B cell (primary cell): ENCODE measurements around the gene SLC44A3. TPM values are rescaled to one million over a fixed set of nuclear protein-coding genes. Genes with fewer than 3 reads are reported as not detected.

Source experiments
- ATAC-seq: fragments of 200-7000 bp; cut with Tn5 transposase; one replicate; pipeline ENCODE4 v1.10.0; 2021; ENCODE audit warnings: low read depth, mild to moderate bottlenecking, moderate number of reproducible peaks, moderate library complexity
- CTCF ChIA-PET: fragments of 350-600 bp; sonication (Branson Sonifier 250); formaldehyde crosslinking; loops from one replicate; lab custom pipeline; 2021; ENCODE audit warnings: antibody characterized with exemption, inconsistent platforms; lab: Charles Lee
- POLR2A ChIA-PET: fragments of 350-600 bp; sonication (Branson Sonifier 250); formaldehyde crosslinking; loops from one replicate; lab custom pipeline; 2021; ENCODE audit warnings: antibody characterized with exemption; lab: Charles Lee
- DNase-seq: peaks from one replicate; pipeline ENCODE4 v3.0.0; 2013
- H2AFZ ChIP-seq: 2 replicates; pipeline ENCODE4 v1.6.1; 2012; ENCODE audit warnings: mild to moderate bottlenecking, low read depth, low read length; ENCODE audit not compliant: insufficient read depth, poor library complexity, severe bottlenecking
- H3K27ac ChIP-seq, 2 donors: 1 replicate in 1 of 2; 2 replicates in 1 of 2; pipeline ENCODE4 v1.5.1; 2012 to 2013; ENCODE audit warnings: low read length in 2 of 2, mild to moderate bottlenecking in 2 of 2, moderate library complexity in 1 of 2
- H3K27me3 ChIP-seq, 4 experiments: fragments of 200-600 bp in 1 of 4; sonication (generic) in 1 of 4; replicated peaks in 1 of 4; 1 replicate in 2 of 4; 2 replicates in 2 of 4; pipeline versions ENCODE4 v1.6.1 to v1.7.0; 2013 to 2016; ENCODE audit warnings: low read length in 3 of 4, mild to moderate bottlenecking in 2 of 4, mixed read lengths in 1 of 4, moderate library complexity in 1 of 4; ENCODE audit not compliant: insufficient read depth in 4 of 4, control insufficient read depth in 3 of 4; ENCODE audit errors: control extremely low read depth in 1 of 4
- H3K36me3 ChIP-seq, 2 experiments: replicated peaks in 1 of 2; 1 replicate in 1 of 2; 2 replicates in 1 of 2; pipeline versions ENCODE4 v1.6.1 to v1.7.1; 2013; ENCODE audit warnings: low read length in 1 of 2; ENCODE audit not compliant: insufficient read depth in 2 of 2, control insufficient read depth in 1 of 2; ENCODE audit errors: control extremely low read depth in 1 of 2, extremely low read depth in 1 of 2
- H3K4me1 ChIP-seq, 2 donors: fragments of 200-600 bp in 1 of 2; sonication (generic) in 1 of 2; 1 replicate in 1 of 2; 2 replicates in 1 of 2; pipeline versions ENCODE4 v1.5.1 to v1.6.1; 2013 to 2017; ENCODE audit warnings: low read length in 2 of 2; ENCODE audit not compliant: control insufficient read depth in 2 of 2, insufficient read depth in 2 of 2
- H3K4me2 ChIP-seq: replicated peaks from 2 replicates; pipeline ENCODE3; 2012; ENCODE audit warnings: mild to moderate bottlenecking, low read depth, low read length; ENCODE audit not compliant: poor library complexity, severe bottlenecking
- H3K4me3 ChIP-seq, 5 experiments: fragments of 200-600 bp in 1 of 5; sonication (generic) in 1 of 5; 1 replicate in 3 of 5; 2 replicates in 2 of 5; pipeline versions ENCODE4 v1.5.1 to v1.7.0; 2011 to 2016; ENCODE audit warnings: low read length in 4 of 5, mild to moderate bottlenecking in 4 of 5, low read depth in 2 of 5, control low read depth in 1 of 5, moderate library complexity in 1 of 5; ENCODE audit not compliant: insufficient read depth in 1 of 5; ENCODE audit errors: control extremely low read depth in 1 of 5, extremely low read depth in 1 of 5
- H3K79me2 ChIP-seq: fragments of 200-600 bp; sonication (generic); one replicate; pipeline ENCODE4 v1.6.0; 2016; ENCODE audit warnings: low read length; ENCODE audit not compliant: control insufficient read depth, insufficient read depth
- H3K9ac ChIP-seq: fragments of 200-600 bp; sonication (generic); 2 replicates; pipeline ENCODE4 v1.6.1; 2017; ENCODE audit warnings: mild to moderate bottlenecking, low read length, moderate library complexity
- H3K9me3 ChIP-seq, 3 donors: one replicate each; pipeline versions ENCODE4 v1.6.1 to v1.7.1; 2013; ENCODE audit warnings: low read length in 2 of 3; ENCODE audit not compliant: control insufficient read depth in 2 of 3, insufficient read depth in 1 of 3; ENCODE audit errors: control extremely low read depth in 1 of 3
- H4K20me1 ChIP-seq: 2 replicates; pipeline ENCODE4 v1.6.0; 2012; ENCODE audit warnings: mild to moderate bottlenecking, low read length; ENCODE audit not compliant: insufficient read depth, control insufficient read depth, poor library complexity, severe bottlenecking
- H3K27ac Mint-ChIP-seq: one replicate; pipeline ENCODE4 v1.8.0; 2021; ENCODE audit warnings: mixed read lengths
- H3K27me3 Mint-ChIP-seq: one replicate; pipeline ENCODE4 v1.8.0; 2021; ENCODE audit warnings: mixed read lengths
- H3K4me1 Mint-ChIP-seq: one replicate; pipeline ENCODE4 v1.8.0; 2021; ENCODE audit warnings: mixed read lengths
- H3K4me3 Mint-ChIP-seq: one replicate; pipeline ENCODE4 v1.8.0; 2021; ENCODE audit warnings: mixed read lengths
- H3K9me3 Mint-ChIP-seq: one replicate; pipeline ENCODE4 v1.8.0; 2022; ENCODE audit warnings: mixed read lengths; ENCODE audit not compliant: insufficient read depth
- EZH2 ChIP-seq: IDR thresholded peaks from 2 replicates; pipeline ENCODE4 v1.6.1; 2012; ENCODE audit warnings: borderline replicate concordance, low read depth, mild to moderate bottlenecking, moderate library complexity, low read length; ENCODE audit not compliant: insufficient read depth, poor library complexity, severe bottlenecking
- WGBS: methylation state at CpG from one replicate; pipeline ENCODE4 v1.1.5; 2013; ENCODE audit warnings: missing lambda C conversion rate; ENCODE audit not compliant: insufficient coverage; 5-methylcytosine and 5-hydroxymethylcytosine counted together
- intact Hi-C: fragments of 100-400 bp; cut with micrococcal nuclease; formaldehyde crosslinking; loops from one replicate; pipeline ENCODE4 v1.10.0; 2022
- polyA plus RNA-seq: library from polyadenylated mRNA; depleted of rRNA; stranded (reverse); fragments of >200 nt; gene quantifications from 2 replicates; pipeline ENCODE4 v1.2.3, GENCODE V29; 2012
- total RNA-seq, 2 donors: library from RNA; stranded (reverse); fragments of 120-200 nt in 1 of 2; gene quantifications; 1 replicate in 1 of 2; 2 replicates in 1 of 2; pipeline versions ENCODE4 v1.2.3 to v1.2.4, GENCODE V29; 2013 to 2022
- TF ChIP-seq, protein P1 (sequence below): fragments of 200-600 bp; IDR thresholded peaks from one replicate; pipeline ENCODE4 v1.8.0; 2022; ENCODE audit warnings: antibody characterized with exemption, mild to moderate bottlenecking

Gene SLC44A3
- total and polyA plus RNA-seq, 2 donors (not counting 1 experiment from before 2014, with no cell fraction given), result not detected

- H3K4me1 Mint-ChIP-seq, result no peaks in the 10 kb centered on the region
- peaks cover 0 to 9% (median 2%) of the 10 kb centered on the region in 4 experiments for H3K27me3 ChIP-seq
- no peaks in the 10 kb centered on the region for H3K4me1 ChIP-seq
- H3K9me3 Mint-ChIP-seq, result no peaks in the 10 kb centered on the region
- ChIA-PET POLR2A (no interaction called here), CTCF (interaction anchor here (2.6 kb wide), 1 partner anchor 14 kb away, joined by 12 read pairs; no protein-coding TSS in a partner anchor)
- no peaks in the 10 kb centered on the region for H3K79me2 ChIP-seq
- no peak overlapping the region for H3K4me3 Mint-ChIP-seq
- no peaks in the 10 kb centered on the region for H4K20me1 ChIP-seq
- H3K4me3 ChIP-seq, result no peak overlapping the region
- 100% methylated on average over 1 of the region's 5 CpGs for WGBS
- no peak for ATAC-seq
- H3K27me3 Mint-ChIP-seq, result peaks cover 35% of the 10 kb centered on the region
- TF ChIP-seq, protein P1, sequence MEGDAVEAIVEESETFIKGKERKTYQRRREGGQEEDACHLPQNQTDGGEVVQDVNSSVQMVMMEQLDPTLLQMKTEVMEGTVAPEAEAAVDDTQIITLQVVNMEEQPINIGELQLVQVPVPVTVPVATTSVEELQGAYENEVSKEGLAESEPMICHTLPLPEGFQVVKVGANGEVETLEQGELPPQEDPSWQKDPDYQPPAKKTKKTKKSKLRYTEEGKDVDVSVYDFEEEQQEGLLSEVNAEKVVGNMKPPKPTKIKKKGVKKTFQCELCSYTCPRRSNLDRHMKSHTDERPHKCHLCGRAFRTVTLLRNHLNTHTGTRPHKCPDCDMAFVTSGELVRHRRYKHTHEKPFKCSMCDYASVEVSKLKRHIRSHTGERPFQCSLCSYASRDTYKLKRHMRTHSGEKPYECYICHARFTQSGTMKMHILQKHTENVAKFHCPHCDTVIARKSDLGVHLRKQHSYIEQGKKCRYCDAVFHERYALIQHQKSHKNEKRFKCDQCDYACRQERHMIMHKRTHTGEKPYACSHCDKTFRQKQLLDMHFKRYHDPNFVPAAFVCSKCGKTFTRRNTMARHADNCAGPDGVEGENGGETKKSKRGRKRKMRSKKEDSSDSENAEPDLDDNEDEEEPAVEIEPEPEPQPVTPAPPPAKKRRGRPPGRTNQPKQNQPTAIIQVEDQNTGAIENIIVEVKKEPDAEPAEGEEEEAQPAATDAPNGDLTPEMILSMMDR, result no peak
- no peak for TF ChIP-seq EZH2
- no peaks in the 10 kb centered on the region for H3K36me3 ChIP-seq
- H3K27ac ChIP-seq, result no peak overlapping the region
- no peaks in the 10 kb centered on the region for H3K9me3 ChIP-seq
- no peak for DNase-seq
- no peak overlapping the region for H2AFZ ChIP-seq
- H3K9ac ChIP-seq, result no peak overlapping the region
- no peak overlapping the region for H3K27ac Mint-ChIP-seq
- H3K4me2 ChIP-seq, result no peak overlapping the region
- intact Hi-C loops, result no loop called here
Measured at GRCh38 chr1:94840808-94841207, 20.7 kb downstream of the SLC44A3 start.

DNA sequence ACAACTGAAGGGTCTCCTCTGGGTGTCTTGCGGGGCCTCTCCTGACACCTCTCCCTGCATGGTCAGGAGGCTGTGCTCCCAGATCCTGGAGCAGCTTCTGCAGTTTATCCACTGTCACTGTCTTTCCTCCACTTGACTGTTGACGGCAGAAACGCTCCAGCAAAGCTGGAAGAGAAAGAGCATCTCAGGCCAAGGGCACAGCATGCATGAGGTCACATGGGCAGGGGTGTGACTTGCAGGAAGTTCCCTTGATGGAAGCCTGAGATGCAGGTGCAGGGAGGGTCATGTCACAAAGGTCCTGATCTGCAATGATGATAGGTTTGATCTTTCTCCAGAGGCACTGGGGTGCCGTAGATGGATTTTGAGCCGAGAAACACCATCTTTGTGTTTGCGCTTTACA, 23.3 kb downstream of the SLC44A3 start:
- H3K27me3 Mint-ChIP-seq, result peaks cover 22% of the 10 kb centered on the region
- H2AFZ ChIP-seq, result no peak overlapping the region
- no peaks in the 10 kb centered on the region for H4K20me1 ChIP-seq
- H3K9me3 Mint-ChIP-seq, result no peaks in the 10 kb centered on the region
- WGBS, result 96% methylated on average over 4 of the region's 6 CpGs
- TF ChIP-seq, protein P1, result no peak
- TF ChIP-seq EZH2, result no peak
- DNase-seq (no peak), ATAC-seq (no peak)
- H3K4me3 Mint-ChIP-seq, result no peak overlapping the region
- POLR2A ChIA-PET, result no interaction called here
- H3K27ac Mint-ChIP-seq, result no peak overlapping the region
- no peak overlapping the region for H3K4me2 ChIP-seq
- H3K9ac ChIP-seq, result no peak overlapping the region
- intact Hi-C loops, result no loop called here
- no peaks in the 10 kb centered on the region for H3K36me3 ChIP-seq
- no peaks in the 10 kb centered on the region for H3K9me3 ChIP-seq
- no peak overlapping the region for H3K4me3 ChIP-seq
- no peaks in the 10 kb centered on the region for H3K79me2 ChIP-seq
- no peak overlapping the region for H3K27ac ChIP-seq
- no peaks in the 10 kb centered on the region for H3K4me1 Mint-ChIP-seq
- CTCF ChIA-PET, result interaction anchor here (0.7 to 1.2 kb wide), 2 partner anchors 11 to 198 kb away, joined by 3 to 5 read pairs; no protein-coding TSS in a partner anchor
- H3K4me1 ChIP-seq, result no peaks in the 10 kb centered on the region
- peaks cover 0 to 9% (median 2%) of the 10 kb centered on the region in 4 experiments for H3K27me3 ChIP-seq
